ENCODE results near the gene GNA15.

Gene GNA15

GRCh38 chr19:3160219-3160618 is 24.4 kb downstream of the GNA15 start:
- Histone ChIP-seq H3K4me1 (ENCODE audit: control extremely low read depth in 1 of 4, control insufficient read depth in 4 of 4, insufficient read depth in 4 of 4, low read length in 3 of 4) (peaks cover 0 to 23% (median 22%) of the 10 kb centered on the region in 4 experiments), H3K9me3 (ENCODE audit: control extremely low read depth in 1 of 5, control insufficient read depth in 4 of 5, insufficient read depth in 2 of 5, low read depth in 1 of 5, low read length in 4 of 5) (peaks cover 0 to 4% (median 0%) of the 10 kb centered on the region in 5 experiments), H3K27me3 (replicated peaks in 2 of 5; ENCODE audit: control insufficient read depth in 4 of 5, insufficient read depth in 5 of 5, low read length in 4 of 5) (no peaks in the 10 kb centered on the region), H3K27ac (ENCODE audit: insufficient read depth in 1 of 2, low read depth in 1 of 2, low read length in 2 of 2, poor library complexity in 1 of 2, severe bottlenecking in 2 of 2) (peak overlapping the region; percentile 33 to 36), H3K36me3 (ENCODE audit: control insufficient read depth in 4 of 4, insufficient read depth in 4 of 4, low read length in 3 of 4) (peaks cover 16 to 89% (median 66%) of the 10 kb centered on the region in 4 experiments), H3K4me3 (ENCODE audit: control insufficient read depth in 1 of 7, extremely low read depth in 1 of 7, insufficient read depth in 4 of 7, low read depth in 2 of 7, low read length in 6 of 7) (no peak overlapping the region)
- CTCF ChIA-PET: interaction anchor here (1.2 to 10.5 kb wide), 6 partner anchors 12 to 56 kb away, joined by 3 to 123 read pairs (median 8); partner anchors contain the start of gene GNA15
- DNase-seq: peak in 1 of 3 donors; percentile 35
- WGBS (ENCODE audit: insufficient coverage): 83% methylated on average over 1 of the region's 3 CpGs
- POLR2A ChIA-PET: interaction anchor here (0.7 to 2.9 kb wide), 3 partner anchors 18 to 28 kb away, joined by 3 to 12 read pairs (median 4); no protein-coding TSS in a partner anchor

DNA sequence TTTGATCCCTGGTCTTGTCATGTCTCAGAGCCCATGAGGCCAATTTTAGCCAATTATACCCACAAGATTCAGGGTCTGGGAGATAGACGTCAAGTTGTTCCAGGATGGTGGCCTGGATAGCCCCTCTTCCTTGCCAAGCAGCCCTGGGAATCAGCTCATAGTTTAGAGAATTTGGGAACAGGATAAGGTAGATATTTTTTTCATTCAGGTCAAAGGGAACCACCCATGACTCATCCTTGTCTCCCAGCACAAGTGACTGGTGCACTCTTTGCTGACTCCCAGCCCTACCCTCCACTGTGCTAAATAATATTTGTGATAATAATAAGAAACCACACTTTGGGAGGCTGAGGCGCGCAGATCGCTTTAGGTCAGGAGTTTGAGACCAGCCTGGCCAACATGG is 25.6 kb downstream of the GNA15 start:
- Histone ChIP-seq H3K4me1 (ENCODE audit: control extremely low read depth in 1 of 4, control insufficient read depth in 4 of 4, insufficient read depth in 4 of 4, low read length in 3 of 4) (peaks cover 0 to 18% (median 14%) of the 10 kb centered on the region in 4 experiments), H3K27ac (ENCODE audit: insufficient read depth in 1 of 2, low read depth in 1 of 2, low read length in 2 of 2, poor library complexity in 1 of 2, severe bottlenecking in 2 of 2) (peak overlapping the region in 1 of 2 experiments; percentile 57), H3K27me3 (replicated peaks in 2 of 5; ENCODE audit: control insufficient read depth in 4 of 5, insufficient read depth in 5 of 5, low read length in 4 of 5) (no peaks in the 10 kb centered on the region), H3K4me3 (ENCODE audit: control insufficient read depth in 1 of 7, extremely low read depth in 1 of 7, insufficient read depth in 4 of 7, low read depth in 2 of 7, low read length in 6 of 7) (no peak overlapping the region), H3K36me3 (ENCODE audit: control insufficient read depth in 4 of 4, insufficient read depth in 4 of 4, low read length in 3 of 4) (peaks cover 16 to 83% (median 62%) of the 10 kb centered on the region in 4 experiments), H3K9me3 (ENCODE audit: control extremely low read depth in 1 of 5, control insufficient read depth in 4 of 5, insufficient read depth in 2 of 5, low read depth in 1 of 5, low read length in 4 of 5) (peaks cover 0 to 4% (median 0%) of the 10 kb centered on the region in 5 experiments)
- ChIA-PET CTCF (interaction anchor here (0.7 to 10.5 kb wide), 11 partner anchors 9 to 199 kb away, joined by 3 to 123 read pairs (median 4); partner anchors contain the start of gene GNA15), POLR2A (interaction anchor here (0.6 to 1.3 kb wide), 3 partner anchors 15 to 116 kb away, joined by 3 to 4 read pairs (median 3); no protein-coding TSS in a partner anchor)
- DNase-seq: peak in 1 of 3 donors; percentile 20
- WGBS (ENCODE audit: insufficient coverage): 96% methylated on average over 4 of the region's 4 CpGs

DNA sequence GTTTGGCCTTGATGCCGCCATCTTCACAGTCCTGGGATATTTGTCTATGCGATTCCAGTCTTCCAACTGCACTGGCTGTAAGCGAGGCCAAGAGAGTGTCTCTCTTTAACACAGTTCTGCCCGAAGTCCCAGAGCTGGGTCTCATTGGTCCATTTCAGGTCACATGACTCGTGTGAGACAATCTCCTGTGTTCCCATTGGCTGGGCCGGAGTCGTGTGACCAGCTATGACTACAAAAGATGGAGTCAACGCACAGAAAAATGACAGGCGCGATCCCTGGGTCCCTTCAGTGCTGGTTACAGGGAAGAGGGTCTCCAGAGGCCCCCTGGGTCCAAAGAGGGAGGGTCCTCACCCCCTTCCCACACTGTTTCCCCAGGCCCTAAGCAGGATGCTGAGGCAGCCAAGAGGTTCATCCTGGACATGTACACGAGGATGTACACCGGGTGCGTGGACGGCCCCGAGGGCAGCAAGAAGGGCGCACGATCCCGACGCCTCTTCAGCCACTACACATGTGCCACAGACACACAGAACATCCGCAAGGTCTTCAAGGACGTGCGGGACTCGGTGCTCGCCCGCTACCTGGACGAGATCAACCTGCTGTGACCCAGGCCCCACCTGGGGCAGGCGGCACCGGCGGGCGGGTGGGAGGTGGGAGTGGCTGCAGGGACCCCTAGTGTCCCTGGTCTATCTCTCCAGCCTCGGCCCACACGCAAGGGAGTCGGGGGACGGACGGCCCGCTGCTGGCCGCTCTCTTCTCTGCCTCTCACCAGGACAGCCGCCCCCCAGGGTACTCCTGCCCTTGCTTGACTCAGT is 26.8 kb downstream of the GNA15 start:
- peak in 2 of 3 donors; percentile 82 to 85 for DNase-seq

GRCh38 chr19:3163230-3163886 is 27.5 kb downstream of the GNA15 start:
- H3K4me3 ChIP-seq (ENCODE audit: control insufficient read depth in 1 of 7, extremely low read depth in 1 of 7, insufficient read depth in 4 of 7, low read depth in 2 of 7, low read length in 6 of 7): no peak overlapping the region
- POLR2A ChIA-PET: interaction anchor here (0.6 to 1.5 kb wide), 4 partner anchors 14 to 30 kb away, joined by 3 to 4 read pairs (median 3); no protein-coding TSS in a partner anchor
- CTCF ChIA-PET: interaction anchor here (0.6 to 10.5 kb wide), 10 partner anchors 11 to 196 kb away, joined by 3 to 123 read pairs (median 4); partner anchors contain the start of gene GNA15
- no peaks in the 10 kb centered on the region for H3K27me3 ChIP-seq (replicated peaks in 2 of 5; ENCODE audit: control insufficient read depth in 4 of 5, insufficient read depth in 5 of 5, low read length in 4 of 5)
- peak; percentile 75 to 86 (median 82) for DNase-seq
- H3K27ac ChIP-seq (ENCODE audit: insufficient read depth in 1 of 2, low read depth in 1 of 2, low read length in 2 of 2, poor library complexity in 1 of 2, severe bottlenecking in 2 of 2): no peak overlapping the region
- peaks cover 0 to 4% (median 0%) of the 10 kb centered on the region in 5 experiments for H3K9me3 ChIP-seq (ENCODE audit: control extremely low read depth in 1 of 5, control insufficient read depth in 4 of 5, insufficient read depth in 2 of 5, low read depth in 1 of 5, low read length in 4 of 5)
- H3K36me3 ChIP-seq (ENCODE audit: control insufficient read depth in 4 of 4, insufficient read depth in 4 of 4, low read length in 3 of 4): peaks cover 10 to 72% (median 55%) of the 10 kb centered on the region in 4 experiments
- 51% methylated on average over 23 of the region's 27 CpGs for WGBS (ENCODE audit: insufficient coverage)
- H3K4me1 ChIP-seq (ENCODE audit: control extremely low read depth in 1 of 4, control insufficient read depth in 4 of 4, insufficient read depth in 4 of 4, low read length in 3 of 4): peaks cover 0 to 18% (median 11%) of the 10 kb centered on the region in 4 experiments

More for the DNA sequence above, 26.8 kb downstream of the GNA15 start:
- Histone ChIP-seq H3K36me3 (ENCODE audit: control insufficient read depth in 4 of 4, insufficient read depth in 4 of 4, low read length in 3 of 4) (peaks cover 10 to 74% (median 56%) of the 10 kb centered on the region in 4 experiments), H3K4me3 (ENCODE audit: control insufficient read depth in 1 of 7, extremely low read depth in 1 of 7, insufficient read depth in 4 of 7, low read depth in 2 of 7, low read length in 6 of 7) (no peak overlapping the region), H3K27me3 (replicated peaks in 2 of 5; ENCODE audit: control insufficient read depth in 4 of 5, insufficient read depth in 5 of 5, low read length in 4 of 5) (no peaks in the 10 kb centered on the region), H3K27ac (ENCODE audit: insufficient read depth in 1 of 2, low read depth in 1 of 2, low read length in 2 of 2, poor library complexity in 1 of 2, severe bottlenecking in 2 of 2) (no peak overlapping the region), H3K4me1 (ENCODE audit: control extremely low read depth in 1 of 4, control insufficient read depth in 4 of 4, insufficient read depth in 4 of 4, low read length in 3 of 4) (peaks cover 0 to 18% (median 11%) of the 10 kb centered on the region in 4 experiments), H3K9me3 (ENCODE audit: control extremely low read depth in 1 of 5, control insufficient read depth in 4 of 5, insufficient read depth in 2 of 5, low read depth in 1 of 5, low read length in 4 of 5) (peaks cover 0 to 4% (median 0%) of the 10 kb centered on the region in 5 experiments)
- CTCF ChIA-PET: interaction anchor here (0.7 to 10.5 kb wide), 14 partner anchors 8 to 86 kb away, joined by 3 to 123 read pairs (median 4); partner anchors contain the start of gene GNA15
- POLR2A ChIA-PET: interaction anchor here (0.5 to 1.5 kb wide), 7 partner anchors 14 to 198 kb away, joined by 3 to 5 read pairs (median 3); no protein-coding TSS in a partner anchor
- 93% methylated on average over 26 of the region's 38 CpGs for WGBS (ENCODE audit: insufficient coverage)

- WGBS (ENCODE audit: insufficient coverage): 94% methylated on average over 7 of the region's 7 CpGs
- peak in 1 of 3 donors; percentile 21 for DNase-seq
- H3K4me3 ChIP-seq (ENCODE audit: control insufficient read depth in 1 of 7, extremely low read depth in 1 of 7, insufficient read depth in 4 of 7, low read depth in 2 of 7, low read length in 6 of 7): no peak overlapping the region
- peaks cover 0 to 18% (median 11%) of the 10 kb centered on the region in 4 experiments for H3K4me1 ChIP-seq (ENCODE audit: control extremely low read depth in 1 of 4, control insufficient read depth in 4 of 4, insufficient read depth in 4 of 4, low read length in 3 of 4)
- peaks cover 10 to 66% (median 53%) of the 10 kb centered on the region in 4 experiments for H3K36me3 ChIP-seq (ENCODE audit: control insufficient read depth in 4 of 4, insufficient read depth in 4 of 4, low read length in 3 of 4)
- ChIA-PET CTCF (interaction anchor here (0.6 to 10.5 kb wide), 11 partner anchors 11 to 196 kb away, joined by 3 to 123 read pairs (median 4); partner anchors contain the start of gene GNA15), POLR2A (interaction anchor here (0.6 to 1.5 kb wide), 3 partner anchors 20 to 31 kb away, joined by 3 to 4 read pairs (median 3); no protein-coding TSS in a partner anchor)
- H3K9me3 ChIP-seq (ENCODE audit: control extremely low read depth in 1 of 5, control insufficient read depth in 4 of 5, insufficient read depth in 2 of 5, low read depth in 1 of 5, low read length in 4 of 5): peaks cover 0 to 4% (median 0%) of the 10 kb centered on the region in 5 experiments
- H3K27ac ChIP-seq (ENCODE audit: insufficient read depth in 1 of 2, low read depth in 1 of 2, low read length in 2 of 2, poor library complexity in 1 of 2, severe bottlenecking in 2 of 2): no peak overlapping the region
- no peaks in the 10 kb centered on the region for H3K27me3 ChIP-seq (replicated peaks in 2 of 5; ENCODE audit: control insufficient read depth in 4 of 5, insufficient read depth in 5 of 5, low read length in 4 of 5)
Observed at GRCh38 chr19:3163943-3164342, 28.1 kb downstream of the GNA15 start.

DNA sequence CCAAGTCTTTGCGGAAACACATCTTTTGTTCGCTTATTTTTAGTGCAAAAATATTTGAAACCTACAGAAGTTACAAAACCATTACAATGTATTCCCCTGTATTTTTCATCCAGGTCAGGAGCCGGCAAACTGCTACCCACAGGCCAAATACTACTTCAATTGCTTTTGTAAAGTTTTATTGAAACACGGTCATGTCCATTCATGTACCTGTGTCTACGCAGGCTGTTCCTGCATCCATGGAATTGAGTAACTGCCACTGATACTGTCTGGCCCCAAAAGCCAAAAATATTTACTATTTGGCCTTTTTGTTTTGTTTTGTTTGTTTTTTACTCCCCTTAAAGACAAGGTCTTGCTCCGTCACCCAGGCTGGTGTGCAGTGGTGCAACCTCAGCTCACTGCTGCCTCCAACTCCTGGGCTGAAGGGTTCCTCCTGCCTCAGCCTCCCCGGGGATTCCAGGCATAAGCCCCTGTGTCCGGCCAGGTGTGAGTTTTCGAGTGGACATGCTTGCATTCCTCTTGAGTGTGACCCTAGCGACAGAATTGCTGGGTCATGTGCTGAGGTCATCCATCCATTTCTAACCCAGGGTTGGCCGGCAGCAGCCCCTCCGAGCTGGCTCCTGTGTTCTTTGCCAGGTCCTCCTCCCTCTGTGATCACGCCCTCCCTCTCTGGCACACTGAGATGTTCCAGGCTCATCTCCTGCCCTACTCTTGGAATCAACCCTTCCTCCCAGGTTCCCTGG is 31.9 kb downstream of the GNA15 start:
- ChIA-PET CTCF (interaction anchor here (1.6 kb wide), 1 partner anchor 39 kb away, joined by 3 read pairs; no protein-coding TSS in a partner anchor), POLR2A (no interaction called here)
- 93% methylated on average over 12 of the region's 13 CpGs for WGBS (ENCODE audit: insufficient coverage)
- Histone ChIP-seq H3K27ac (ENCODE audit: insufficient read depth in 1 of 2, low read depth in 1 of 2, low read length in 2 of 2, poor library complexity in 1 of 2, severe bottlenecking in 2 of 2) (no peak overlapping the region), H3K9me3 (ENCODE audit: control extremely low read depth in 1 of 5, control insufficient read depth in 4 of 5, insufficient read depth in 2 of 5, low read depth in 1 of 5, low read length in 4 of 5) (no peaks in the 10 kb centered on the region), H3K27me3 (replicated peaks in 2 of 5; ENCODE audit: control insufficient read depth in 4 of 5, insufficient read depth in 5 of 5, low read length in 4 of 5) (no peaks in the 10 kb centered on the region), H3K4me3 (ENCODE audit: control insufficient read depth in 1 of 7, extremely low read depth in 1 of 7, insufficient read depth in 4 of 7, low read depth in 2 of 7, low read length in 6 of 7) (no peak overlapping the region), H3K4me1 (ENCODE audit: control extremely low read depth in 1 of 4, control insufficient read depth in 4 of 4, insufficient read depth in 4 of 4, low read length in 3 of 4) (peaks cover 0 to 18% (median 12%) of the 10 kb centered on the region in 4 experiments), H3K36me3 (ENCODE audit: control insufficient read depth in 4 of 4, insufficient read depth in 4 of 4, low read length in 3 of 4) (peaks cover 5 to 34% (median 27%) of the 10 kb centered on the region in 4 experiments)
- peak in 1 of 3 donors; percentile 27 for DNase-seq
